Uterus (tissue), 4 donors: Measurements from ENCODE around the gene SNX8. TPM values are rescaled to one million over a fixed set of nuclear protein-coding genes. Genes with fewer than 3 reads are reported as not detected.

Experiments used
- DNase-seq, 2 donors: peaks; one replicate each; pipeline ENCODE4 v3.0.0-alpha.2; 2019 to 2020
- H3K27ac ChIP-seq, 2 donors: fragments of 200-600 bp; sonication (generic); 1 replicate in 1 of 2; 2 replicates in 1 of 2; pipeline ENCODE4 v1.5.1; 2016 to 2018
- H3K27me3 ChIP-seq, 2 donors: fragments of 200-600 bp; sonication (generic); one replicate each; pipeline ENCODE4 v1.5.1; 2018 to 2019; ENCODE audit warnings: control low read depth in 1 of 2
- H3K36me3 ChIP-seq, 2 donors: fragments of 200-600 bp; sonication (generic); one replicate each; pipeline ENCODE4 v1.5.1; 2019; ENCODE audit warnings: control low read depth in 1 of 2
- H3K4me1 ChIP-seq, 2 donors: fragments of 200-600 bp; sonication (generic); one replicate each; pipeline ENCODE4 v1.5.1; 2018 to 2019; ENCODE audit warnings: control low read depth in 1 of 2
- H3K4me3 ChIP-seq, 2 donors: fragments of 200-600 bp; sonication (generic); 1 replicate in 1 of 2; 2 replicates in 1 of 2; pipeline ENCODE4 v1.5.1; 2018 to 2019; ENCODE audit warnings: mild to moderate bottlenecking in 1 of 2
- H3K9me3 ChIP-seq, 2 donors: fragments of 200-600 bp; sonication (generic); one replicate each; pipeline ENCODE4 v1.5.1; 2019; ENCODE audit warnings: control low read depth in 1 of 2
- POLR2A ChIP-seq, 2 donors: fragments of 450-650 bp; IDR thresholded peaks; one replicate each; pipeline ENCODE4 v1.6.1; 2016; ENCODE audit warnings: antibody characterized with exemption in 2 of 2, mild to moderate bottlenecking in 1 of 2, moderate library complexity in 1 of 2
- intact Hi-C: fragments of 100-400 bp; cut with DNase I; formaldehyde crosslinking; loops from one replicate; pipeline ENCODE4 v1.15.1; 2023; ENCODE audit warnings: low total_unique reads
- total RNA-seq, 4 donors: library from RNA; depleted of rRNA in 3 of 4; stranded (reverse); fragments of >200 nt in 3 of 4; gene quantifications; one replicate each; pipeline versions ENCODE4 v1.1.0 to v1.2.4, GENCODE V29; 2014 to 2023
- TF ChIP-seq, protein P1 (sequence below), 4 experiments: fragments of 200-600 bp in 2 of 4; fragments of 450-650 bp in 2 of 4; sonication (generic) in 2 of 4; IDR thresholded peaks; one replicate each; pipeline ENCODE4 v1.5.1; 2016 to 2019; ENCODE audit warnings: antibody characterized with exemption in 4 of 4, mild to moderate bottlenecking in 2 of 4, moderate library complexity in 1 of 4
- donor health status: DM: yes; HTN: yes; CAD: no.

SNX8 gene
- total RNA-seq, 4 donors from 2014 or later, result 0.29 to 75.3 (median 30.5) TPM

DNA sequence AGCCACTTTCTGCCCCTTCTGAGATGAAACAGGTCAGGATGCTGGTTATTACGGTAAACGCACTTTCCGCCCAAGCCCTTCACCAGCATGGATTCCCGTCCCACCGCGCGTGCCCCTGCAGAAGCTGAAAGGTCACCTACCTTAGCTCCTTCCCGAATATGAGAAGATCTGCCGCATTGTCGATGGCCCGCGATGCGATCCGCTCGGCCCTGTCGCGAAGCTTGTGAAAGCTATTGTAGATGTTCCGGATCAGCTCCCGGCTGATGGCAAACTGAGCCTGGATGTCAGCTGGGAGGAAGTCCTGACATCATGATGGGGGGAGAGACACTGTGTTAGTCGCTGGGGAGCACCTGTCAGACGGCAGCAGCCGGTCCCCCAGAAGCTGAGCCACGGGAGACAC is 50.1 kb downstream of the SNX8 start:
- intact Hi-C loops, result no loop called here
- no peaks in the 10 kb centered on the region for H3K36me3 ChIP-seq
- no peak overlapping the region for H3K4me3 ChIP-seq
- TF ChIP-seq, protein P1, sequence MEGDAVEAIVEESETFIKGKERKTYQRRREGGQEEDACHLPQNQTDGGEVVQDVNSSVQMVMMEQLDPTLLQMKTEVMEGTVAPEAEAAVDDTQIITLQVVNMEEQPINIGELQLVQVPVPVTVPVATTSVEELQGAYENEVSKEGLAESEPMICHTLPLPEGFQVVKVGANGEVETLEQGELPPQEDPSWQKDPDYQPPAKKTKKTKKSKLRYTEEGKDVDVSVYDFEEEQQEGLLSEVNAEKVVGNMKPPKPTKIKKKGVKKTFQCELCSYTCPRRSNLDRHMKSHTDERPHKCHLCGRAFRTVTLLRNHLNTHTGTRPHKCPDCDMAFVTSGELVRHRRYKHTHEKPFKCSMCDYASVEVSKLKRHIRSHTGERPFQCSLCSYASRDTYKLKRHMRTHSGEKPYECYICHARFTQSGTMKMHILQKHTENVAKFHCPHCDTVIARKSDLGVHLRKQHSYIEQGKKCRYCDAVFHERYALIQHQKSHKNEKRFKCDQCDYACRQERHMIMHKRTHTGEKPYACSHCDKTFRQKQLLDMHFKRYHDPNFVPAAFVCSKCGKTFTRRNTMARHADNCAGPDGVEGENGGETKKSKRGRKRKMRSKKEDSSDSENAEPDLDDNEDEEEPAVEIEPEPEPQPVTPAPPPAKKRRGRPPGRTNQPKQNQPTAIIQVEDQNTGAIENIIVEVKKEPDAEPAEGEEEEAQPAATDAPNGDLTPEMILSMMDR (IDR thresholded peaks at IDR 0.05), result no peak
- TF ChIP-seq POLR2A (IDR thresholded peaks at IDR 0.05), result no peak
- H3K4me1 ChIP-seq, result no peaks in the 10 kb centered on the region
- no peaks in the 10 kb centered on the region for H3K27me3 ChIP-seq
- DNase-seq, result no peak
- H3K9me3 ChIP-seq, result no peaks in the 10 kb centered on the region
- H3K27ac ChIP-seq, result no peak overlapping the region

DNA sequence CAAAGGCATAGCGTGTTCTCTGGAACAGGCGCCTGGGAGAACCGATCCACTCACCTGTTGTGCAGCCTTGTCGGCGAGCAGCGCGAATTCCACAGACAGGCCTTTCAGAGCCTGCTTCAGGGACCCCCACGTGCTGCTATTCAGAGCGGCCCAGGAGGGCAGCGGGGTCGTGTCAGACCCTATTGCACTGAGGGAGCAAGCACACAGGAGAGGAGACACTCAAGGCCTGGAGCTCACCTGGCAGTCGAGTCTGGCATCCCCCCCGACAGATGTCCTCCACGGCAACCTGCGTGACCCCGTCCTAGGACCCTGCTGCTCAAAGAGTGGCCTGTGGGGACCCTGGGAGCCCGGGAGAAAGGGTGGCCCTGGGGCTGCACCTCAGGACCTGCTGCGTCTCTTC is 51.1 kb downstream of the SNX8 start:
- intact Hi-C loops, result no loop called here
- no peaks in the 10 kb centered on the region for H3K36me3 ChIP-seq
- TF ChIP-seq POLR2A (IDR thresholded peaks at IDR 0.05), result no peak
- TF ChIP-seq, protein P1 (IDR thresholded peaks at IDR 0.05), result no peak
- H3K9me3 ChIP-seq, result no peaks in the 10 kb centered on the region
- no peak for DNase-seq
- no peak overlapping the region for H3K4me3 ChIP-seq
- H3K27me3 ChIP-seq, result no peaks in the 10 kb centered on the region
- no peak overlapping the region for H3K27ac ChIP-seq
- H3K4me1 ChIP-seq, result no peaks in the 10 kb centered on the region

DNA sequence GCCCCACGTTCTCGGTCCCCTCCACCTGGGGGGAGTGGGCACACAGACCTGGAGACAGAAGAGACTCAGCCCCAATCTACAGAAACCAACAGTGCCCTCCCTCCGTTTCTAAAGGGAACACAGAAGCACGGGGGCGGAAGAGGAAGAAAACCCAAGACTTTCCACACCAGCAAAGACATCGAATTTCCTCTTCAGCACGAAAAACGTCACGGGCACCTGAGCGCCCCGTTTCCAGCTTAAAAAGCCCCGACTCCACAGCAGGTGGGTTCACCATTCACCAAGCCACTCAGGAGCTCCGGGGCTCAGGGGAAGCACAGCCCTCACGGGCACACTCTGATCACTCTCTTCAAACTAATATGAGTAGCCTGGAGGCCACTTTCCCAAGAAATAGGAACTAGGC is 52.6 kb downstream of the SNX8 start:
- H3K27ac ChIP-seq, result no peak overlapping the region

DNA sequence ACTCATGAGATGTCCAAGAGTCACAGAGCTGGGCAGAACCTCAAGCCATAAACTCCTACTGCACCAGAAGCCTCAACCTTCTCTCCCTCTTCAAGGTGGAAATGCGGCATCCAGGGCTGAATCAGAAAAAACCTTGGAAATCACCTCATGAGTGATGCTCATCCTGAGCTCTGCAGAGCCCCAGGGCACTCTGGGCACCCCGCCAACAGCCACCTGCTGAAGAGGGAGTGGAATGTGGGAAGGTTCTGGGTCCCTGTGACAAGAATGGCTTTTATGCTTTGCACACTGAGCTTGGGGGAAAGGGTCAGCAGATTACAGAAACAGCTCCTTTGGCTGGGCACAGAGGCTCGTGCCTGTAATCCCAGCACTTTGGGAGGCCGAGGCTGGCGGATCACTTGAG is 53.4 kb downstream of the SNX8 start:
- intact Hi-C loops, result no loop called here

More for the DNA sequence above, 52.6 kb downstream of the SNX8 start:
- Histone ChIP-seq H3K4me3 (no peak overlapping the region), H3K9me3 (no peaks in the 10 kb centered on the region), H3K36me3 (no peaks in the 10 kb centered on the region), H3K27me3 (no peaks in the 10 kb centered on the region), H3K4me1 (no peaks in the 10 kb centered on the region)
- intact Hi-C loops, result no loop called here
- no peak for DNase-seq
- TF ChIP-seq, protein P1 (IDR thresholded peaks at IDR 0.05), result no peak
- TF ChIP-seq POLR2A (IDR thresholded peaks at IDR 0.05), result no peak

DNA sequence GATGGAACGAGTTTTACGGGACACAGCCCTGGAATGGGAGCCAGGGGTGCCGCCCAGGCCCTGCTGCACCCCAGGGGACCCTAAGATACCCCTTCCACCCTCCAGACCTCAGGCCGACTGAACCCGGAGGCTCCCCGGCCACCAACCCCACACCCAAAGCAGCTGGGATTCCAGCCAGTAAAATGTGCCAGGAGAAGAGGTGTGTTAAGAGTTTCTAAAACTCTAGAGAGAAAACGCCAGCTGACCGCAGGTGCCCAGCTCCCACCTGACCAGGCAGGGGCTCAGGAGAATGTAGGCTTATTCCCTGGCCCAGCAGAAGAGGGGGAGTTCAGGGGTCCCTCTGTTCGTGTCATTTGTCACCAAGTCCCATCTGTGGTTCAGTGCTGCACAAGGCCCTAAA is 54.8 kb downstream of the SNX8 start:
- no peak overlapping the region for H3K4me3 ChIP-seq
- no peak overlapping the region for H3K27ac ChIP-seq
- TF ChIP-seq, protein P1 (IDR thresholded peaks at IDR 0.05), result no peak
- TF ChIP-seq POLR2A (IDR thresholded peaks at IDR 0.05), result no peak
- no peaks in the 10 kb centered on the region for H3K9me3 ChIP-seq
- no peaks in the 10 kb centered on the region for H3K36me3 ChIP-seq
- no peak for DNase-seq
- intact Hi-C loops, result no loop called here
- H3K4me1 ChIP-seq, result no peaks in the 10 kb centered on the region
- H3K27me3 ChIP-seq, result no peaks in the 10 kb centered on the region

More for the DNA sequence above, 53.4 kb downstream of the SNX8 start:
- Histone ChIP-seq H3K27ac (no peak overlapping the region), H3K4me1 (no peaks in the 10 kb centered on the region), H3K9me3 (no peaks in the 10 kb centered on the region), H3K4me3 (no peak overlapping the region), H3K36me3 (no peaks in the 10 kb centered on the region), H3K27me3 (no peaks in the 10 kb centered on the region)
- TF ChIP-seq, protein P1 (IDR thresholded peaks at IDR 0.05), result no peak
- no peak for TF ChIP-seq POLR2A (IDR thresholded peaks at IDR 0.05)
- DNase-seq, result no peak
